Measurements from ENCODE around the gene KANTR.
A peak's percentile ranks its signal among the peaks of the same experiment; 100 is the strongest.

KANTR gene, protein sequence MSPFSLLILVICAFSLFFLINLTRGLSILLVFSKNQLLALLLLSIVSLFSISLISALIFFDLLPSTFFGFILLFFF

DNA sequence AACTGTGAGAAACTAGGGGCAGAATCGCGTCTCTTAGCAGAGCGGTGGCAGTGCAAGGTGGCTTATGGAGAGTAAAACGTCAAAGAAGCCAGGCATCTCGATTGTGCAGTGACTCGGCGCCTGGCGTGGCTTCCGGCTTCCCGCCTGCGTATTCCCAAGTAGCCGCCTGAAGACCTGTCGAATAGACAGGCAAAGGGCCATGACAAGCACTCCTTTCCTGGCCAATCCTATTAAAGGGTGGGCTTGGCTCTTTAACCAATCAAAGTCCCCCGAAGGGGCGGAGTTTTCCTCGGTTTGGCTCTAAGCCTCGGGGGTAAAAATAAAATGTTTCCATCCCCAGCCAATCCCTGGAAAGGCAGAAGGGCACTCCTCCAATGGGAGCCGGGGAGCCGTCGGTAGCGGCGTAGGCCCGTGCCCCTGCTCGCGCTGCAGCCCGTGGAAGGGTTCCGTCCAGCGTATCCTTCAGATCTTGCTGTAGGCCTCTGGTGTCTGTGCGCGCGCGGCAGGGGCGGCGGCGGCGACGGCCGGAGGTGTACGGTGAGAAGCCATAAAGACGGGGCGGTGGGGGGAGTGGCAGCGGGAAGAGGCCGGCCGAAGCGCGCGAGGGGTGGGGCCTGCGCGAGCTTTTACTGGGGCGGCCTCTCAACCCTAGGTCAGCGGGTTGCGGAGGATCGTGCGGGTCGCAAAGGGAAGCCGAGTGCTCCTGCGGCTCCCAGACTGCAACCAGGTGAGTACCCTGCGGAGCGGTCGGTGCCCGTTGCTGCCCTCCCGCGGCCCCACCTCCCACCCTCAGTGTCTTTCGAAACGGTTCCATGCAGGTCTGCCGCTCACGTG is at the start of gene KANTR:
TSS of gene KANTR (plus strand) at position 395 of the 834 bp plus-strand sequence. CDS start 30,131 bp downstream, outside the sequence.
- Histone ChIP-seq H3K27me3 (ENCODE audit: insufficient read depth, low read length) (no peaks in the 10 kb centered on the region), H3K79me2 (ENCODE audit: control insufficient read depth, insufficient read depth, low read length, unreplicated experiment) (peaks cover 8% of the 10 kb centered on the region), H3K4me1 (ENCODE audit: control insufficient read depth, insufficient read depth, low read length, unreplicated experiment) (no peaks in the 10 kb centered on the region), H2AFZ (ENCODE audit: low read length, unreplicated experiment) (peak within 1 kb of the TSS; percentile 45), H3K4me3 (ENCODE audit: low read depth, low read length) (peak within 1 kb of the TSS; percentile 93), H3K27ac (ENCODE audit: low read depth, low read length) (peak within 1 kb of the TSS; percentile 61), H3K36me3 (ENCODE audit: insufficient read depth, low read length) (no peaks in the 10 kb centered on the region)

GRCh38 chrX:53044995-53045394 is 48.9 kb upstream of the KANTR start:
- 0 out of 2 replicates have a peak, but pooled peaks cover 4% of the 10 kb centered on the region for H3K27me3 ChIP-seq (ENCODE audit: insufficient read depth, low read length)
- H2AFZ ChIP-seq (ENCODE audit: low read length, unreplicated experiment) = no peak overlapping the region
- peaks cover 7% of the 10 kb centered on the region for H3K4me1 ChIP-seq (ENCODE audit: control insufficient read depth, insufficient read depth, low read length, unreplicated experiment)
- H3K4me3 ChIP-seq (ENCODE audit: low read depth, low read length) = no peak overlapping the region
- H3K27ac ChIP-seq (ENCODE audit: low read depth, low read length) = no peak overlapping the region
- peaks cover 16% of the 10 kb centered on the region for H3K79me2 ChIP-seq (ENCODE audit: control insufficient read depth, insufficient read depth, low read length, unreplicated experiment)
- no peaks in the 10 kb centered on the region for H3K36me3 ChIP-seq (ENCODE audit: insufficient read depth, low read length)

- no peak overlapping the region for H3K27ac ChIP-seq (ENCODE audit: low read depth, low read length)
- no peaks in the 10 kb centered on the region for H3K36me3 ChIP-seq (ENCODE audit: insufficient read depth, low read length)
These were observed 46.7 kb upstream of the KANTR start for GRCh38 chrX:53047228-53047627.

GRCh38 chrX:53048169-53049126 is 45.5 kb upstream of the KANTR start, which contains the start of gene GPR173:
Gene GPR173 (plus strand): TSS chrX:53048789. CDS start chrX:53076622, 27,833 bp downstream.
- H3K27me3 ChIP-seq (ENCODE audit: insufficient read depth, low read length) = no peaks in the 10 kb centered on the region
- H3K4me1 ChIP-seq (ENCODE audit: control insufficient read depth, insufficient read depth, low read length, unreplicated experiment) = peaks cover 18% of the 10 kb centered on the region
- no peaks in the 10 kb centered on the region for H3K36me3 ChIP-seq (ENCODE audit: insufficient read depth, low read length)
- H3K4me3 ChIP-seq (ENCODE audit: low read depth, low read length) = peak within 1 kb of the TSS; percentile 91
- peak within 1 kb of the TSS; percentile 60 for H2AFZ ChIP-seq (ENCODE audit: low read length, unreplicated experiment)
- peaks cover 50% of the 10 kb centered on the region for H3K79me2 ChIP-seq (ENCODE audit: control insufficient read depth, insufficient read depth, low read length, unreplicated experiment)
- H3K27ac ChIP-seq (ENCODE audit: low read depth, low read length) = peak within 1 kb of the TSS; percentile 58; the same call in 1 of the 2 replicates

More at GRCh38 chrX:53047228-53047627, 46.7 kb upstream of the KANTR start:
- peaks cover 18% of the 10 kb centered on the region for H3K4me1 ChIP-seq (ENCODE audit: control insufficient read depth, insufficient read depth, low read length, unreplicated experiment)
- H3K27me3 ChIP-seq (ENCODE audit: insufficient read depth, low read length) = no peaks in the 10 kb centered on the region
- no peak overlapping the region for H3K4me3 ChIP-seq (ENCODE audit: low read depth, low read length)
- H2AFZ ChIP-seq (ENCODE audit: low read length, unreplicated experiment) = no peak overlapping the region
- peaks cover 38% of the 10 kb centered on the region for H3K79me2 ChIP-seq (ENCODE audit: control insufficient read depth, insufficient read depth, low read length, unreplicated experiment)

DNA sequence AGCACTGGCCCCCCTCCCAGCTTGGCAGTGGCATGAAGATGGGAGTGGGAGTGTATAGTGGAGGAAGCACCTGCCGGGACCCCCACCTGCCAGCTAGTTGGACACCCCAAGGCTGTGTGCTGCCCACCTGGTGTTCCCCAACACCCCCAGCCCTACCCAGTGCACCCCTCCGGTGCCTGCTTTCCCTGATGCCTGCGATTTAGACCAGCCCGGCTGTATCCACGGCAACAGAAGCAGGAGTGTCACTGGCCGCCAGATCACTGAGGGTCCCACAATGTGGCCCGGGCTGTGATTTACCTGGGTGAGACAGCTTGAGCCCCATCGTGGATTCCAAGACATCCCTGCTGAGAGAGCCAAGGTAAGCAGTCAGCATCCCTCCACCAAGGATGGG is 44.8 kb upstream of the KANTR start:
- no peaks in the 10 kb centered on the region for H3K27me3 ChIP-seq (ENCODE audit: insufficient read depth, low read length)
- peaks cover 54% of the 10 kb centered on the region for H3K79me2 ChIP-seq (ENCODE audit: control insufficient read depth, insufficient read depth, low read length, unreplicated experiment)
- no peaks in the 10 kb centered on the region for H3K36me3 ChIP-seq (ENCODE audit: insufficient read depth, low read length)
- peak overlapping the region; percentile 86 for H3K4me3 ChIP-seq (ENCODE audit: low read depth, low read length)
- H2AFZ ChIP-seq (ENCODE audit: low read length, unreplicated experiment) = no peak overlapping the region
- no peak overlapping the region for H3K27ac ChIP-seq (ENCODE audit: low read depth, low read length)
- H3K4me1 ChIP-seq (ENCODE audit: control insufficient read depth, insufficient read depth, low read length, unreplicated experiment) = peaks cover 18% of the 10 kb centered on the region

DNA sequence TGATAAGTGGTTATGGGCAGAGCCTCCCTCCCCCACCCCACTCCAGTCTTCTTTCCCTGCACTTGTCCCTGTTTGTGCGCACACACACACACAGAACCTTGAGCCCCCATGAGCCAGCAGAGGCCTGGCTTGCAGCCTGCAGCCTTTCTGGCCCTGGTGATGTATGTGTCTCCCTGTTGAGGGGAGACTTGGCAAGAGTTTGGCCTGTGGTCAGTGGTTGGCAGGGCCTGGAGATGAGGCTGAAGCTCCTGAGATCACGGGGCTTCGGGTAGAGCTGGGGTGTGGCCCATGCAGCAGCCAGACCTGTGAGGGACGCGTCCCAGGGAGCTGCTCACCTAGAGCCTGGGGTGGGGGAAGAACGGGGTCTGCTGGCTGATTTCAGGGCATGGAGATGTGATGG is 43.1 kb upstream of the KANTR start:
- Histone ChIP-seq H2AFZ (ENCODE audit: low read length, unreplicated experiment) (no peak overlapping the region), H3K36me3 (ENCODE audit: insufficient read depth, low read length) (no peaks in the 10 kb centered on the region), H3K4me1 (ENCODE audit: control insufficient read depth, insufficient read depth, low read length, unreplicated experiment) (peaks cover 18% of the 10 kb centered on the region), H3K27me3 (ENCODE audit: insufficient read depth, low read length) (no peaks in the 10 kb centered on the region), H3K79me2 (ENCODE audit: control insufficient read depth, insufficient read depth, low read length, unreplicated experiment) (peaks cover 65% of the 10 kb centered on the region), H3K4me3 (ENCODE audit: low read depth, low read length) (peak overlapping the region; percentile 86), H3K27ac (ENCODE audit: low read depth, low read length) (no peak overlapping the region)

- Histone ChIP-seq H3K27me3 (ENCODE audit: insufficient read depth, low read length) (no peaks in the 10 kb centered on the region), H3K4me3 (ENCODE audit: low read depth, low read length) (no peak overlapping the region)
These were observed 38.6 kb upstream of the KANTR start for GRCh38 chrX:53055244-53055849.

GRCh38 chrX:53056292-53056691 is 37.6 kb upstream of the KANTR start:
- Histone ChIP-seq H3K4me1 (ENCODE audit: control insufficient read depth, insufficient read depth, low read length, unreplicated experiment) (no peaks in the 10 kb centered on the region), H3K4me3 (ENCODE audit: low read depth, low read length) (no peak overlapping the region), H3K79me2 (ENCODE audit: control insufficient read depth, insufficient read depth, low read length, unreplicated experiment) (peaks cover 38% of the 10 kb centered on the region), H3K36me3 (ENCODE audit: insufficient read depth, low read length) (no peaks in the 10 kb centered on the region), H2AFZ (ENCODE audit: low read length, unreplicated experiment) (no peak overlapping the region), H3K27me3 (ENCODE audit: insufficient read depth, low read length) (no peaks in the 10 kb centered on the region), H3K27ac (ENCODE audit: low read depth, low read length) (no peak overlapping the region)

More at GRCh38 chrX:53055244-53055849, 38.6 kb upstream of the KANTR start:
- Histone ChIP-seq H3K4me1 (ENCODE audit: control insufficient read depth, insufficient read depth, low read length, unreplicated experiment) (peaks cover 7% of the 10 kb centered on the region), H2AFZ (ENCODE audit: low read length, unreplicated experiment) (no peak overlapping the region), H3K36me3 (ENCODE audit: insufficient read depth, low read length) (no peaks in the 10 kb centered on the region), H3K27ac (ENCODE audit: low read depth, low read length) (no peak overlapping the region), H3K79me2 (ENCODE audit: control insufficient read depth, insufficient read depth, low read length, unreplicated experiment) (peaks cover 48% of the 10 kb centered on the region)

GRCh38 chrX:53065104-53065503 is 28.8 kb upstream of the KANTR start:
- Histone ChIP-seq H3K4me1 (ENCODE audit: control insufficient read depth, insufficient read depth, low read length, unreplicated experiment) (no peaks in the 10 kb centered on the region), H3K27me3 (ENCODE audit: insufficient read depth, low read length) (no peaks in the 10 kb centered on the region), H3K27ac (ENCODE audit: low read depth, low read length) (no peak overlapping the region), H3K4me3 (ENCODE audit: low read depth, low read length) (no peak overlapping the region), H3K36me3 (ENCODE audit: insufficient read depth, low read length) (no peaks in the 10 kb centered on the region), H3K79me2 (ENCODE audit: control insufficient read depth, insufficient read depth, low read length, unreplicated experiment) (peaks cover 3% of the 10 kb centered on the region), H2AFZ (ENCODE audit: low read length, unreplicated experiment) (no peak overlapping the region)

- Histone ChIP-seq H3K36me3 (ENCODE audit: insufficient read depth, low read length) (no peaks in the 10 kb centered on the region), H3K4me3 (ENCODE audit: low read depth, low read length) (no peak overlapping the region), H3K27ac (ENCODE audit: low read depth, low read length) (no peak overlapping the region), H3K4me1 (ENCODE audit: control insufficient read depth, insufficient read depth, low read length, unreplicated experiment) (no peaks in the 10 kb centered on the region), H3K79me2 (ENCODE audit: control insufficient read depth, insufficient read depth, low read length, unreplicated experiment) (no peaks in the 10 kb centered on the region), H2AFZ (ENCODE audit: low read length, unreplicated experiment) (no peak overlapping the region), H3K27me3 (ENCODE audit: insufficient read depth, low read length) (no peaks in the 10 kb centered on the region)
These were observed 22.9 kb upstream of the KANTR start for GRCh38 chrX:53071064-53071463.

All from ACC112 (cell line).